ENCODE measurements around the gene SNX27. TPM values are rescaled to one million over a fixed set of nuclear protein-coding genes. Genes with fewer than 3 reads are reported as not detected.

Gene SNX27
- total and polyA plus RNA-seq, 2 donors (not counting 3 experiments of a cell fraction or from before 2014, with no cell fraction given): 8.1 to 24.9 TPM

DNA sequence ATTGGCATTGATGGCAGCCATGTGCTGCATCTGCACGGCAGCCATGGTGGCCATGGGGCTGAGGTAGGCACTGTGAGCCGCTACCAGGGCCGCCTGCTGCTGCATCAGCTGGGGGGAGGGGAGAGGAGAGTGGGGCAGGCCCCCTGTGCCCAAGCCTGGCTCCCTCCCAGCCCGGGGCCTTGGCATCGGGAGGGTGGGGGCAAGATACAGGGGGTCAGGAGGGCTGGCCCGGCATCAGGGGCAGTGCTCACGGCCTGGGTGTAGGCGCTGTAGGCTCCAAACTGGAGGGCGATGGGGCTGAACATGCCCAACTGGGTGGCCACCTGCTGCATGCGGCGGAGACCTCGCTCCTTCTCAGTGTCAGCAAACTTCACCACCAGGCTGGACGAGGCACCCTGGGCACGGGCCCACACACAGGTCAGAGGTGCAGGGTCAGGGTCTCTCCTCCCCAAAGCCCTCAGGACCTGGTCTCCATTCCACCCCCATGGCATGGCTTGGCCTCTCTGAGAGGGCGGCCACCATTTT, 95.8 kb downstream of the SNX27 start:
- Histone ChIP-seq H3K4me1 (ENCODE audit: control insufficient read depth, extremely low read depth, insufficient read depth, low read length) (peaks cover 13% of the 10 kb centered on the region), H3K9me1 (replicated peaks; ENCODE audit: control insufficient read depth, extremely low read depth, insufficient read depth, low read length) (no peaks in the 10 kb centered on the region), H4K20me1 (replicated peaks; ENCODE audit: control insufficient read depth, extremely low read depth, insufficient read depth, low read length) (no peaks in the 10 kb centered on the region), H3K9ac (replicated peaks; ENCODE audit: extremely low read depth, insufficient read depth, low read length) (no peak overlapping the region), H2AFZ (ENCODE audit: low read depth, low read length) (no peak overlapping the region), H3K36me3 (ENCODE audit: control insufficient read depth in 2 of 2, extremely low read depth in 1 of 2, insufficient read depth in 2 of 2, low read length in 2 of 2) (no peaks in the 10 kb centered on the region), H3K9me3 (replicated peaks; ENCODE audit: control insufficient read depth, insufficient read depth, low read length) (no peaks in the 10 kb centered on the region), H3K27ac (ENCODE audit: insufficient read depth, low read depth, low read length) (no peak overlapping the region), H3K4me3 (replicated peaks in 1 of 3; ENCODE audit: insufficient read depth in 1 of 3, low read depth in 1 of 3, low read length in 3 of 3) (no peak overlapping the region), H3K79me2 (ENCODE audit: control insufficient read depth, insufficient read depth, low read length) (no peaks in the 10 kb centered on the region), H3K4me2 (ENCODE audit: insufficient read depth, low read length) (no peak overlapping the region), H3K27me3 (ENCODE audit: control insufficient read depth in 2 of 2, insufficient read depth in 2 of 2, low read length in 2 of 2) (no peaks in the 10 kb centered on the region)
- TF ChIP-seq JUN (IDR thresholded peaks at IDR 0.05; ENCODE audit: borderline replicate concordance, insufficient read depth, insufficient read length, low read depth) (no peak), GATA2 (IDR thresholded peaks at IDR 0.05; ENCODE audit: insufficient read depth, insufficient read length, low read depth, low read length) (no peak), EZH2 (IDR thresholded peaks at IDR 0.05; ENCODE audit: borderline replicate concordance, low read depth, low read length, severe bottlenecking) (no peak), POLR2A (IDR thresholded peaks at IDR 0.05; ENCODE audit: low read depth, low read length) (no peak), FOS (IDR thresholded peaks at IDR 0.05; ENCODE audit: borderline replicate concordance, insufficient read depth, low read length) (no peak), MYC (IDR thresholded peaks at IDR 0.05; ENCODE audit: low read depth, low read length) (no peak), POLR2AphosphoS5 (IDR thresholded peaks at IDR 0.05; ENCODE audit: insufficient read depth, low read depth, low read length) (no peak)
- TF ChIP-seq, protein P1, sequence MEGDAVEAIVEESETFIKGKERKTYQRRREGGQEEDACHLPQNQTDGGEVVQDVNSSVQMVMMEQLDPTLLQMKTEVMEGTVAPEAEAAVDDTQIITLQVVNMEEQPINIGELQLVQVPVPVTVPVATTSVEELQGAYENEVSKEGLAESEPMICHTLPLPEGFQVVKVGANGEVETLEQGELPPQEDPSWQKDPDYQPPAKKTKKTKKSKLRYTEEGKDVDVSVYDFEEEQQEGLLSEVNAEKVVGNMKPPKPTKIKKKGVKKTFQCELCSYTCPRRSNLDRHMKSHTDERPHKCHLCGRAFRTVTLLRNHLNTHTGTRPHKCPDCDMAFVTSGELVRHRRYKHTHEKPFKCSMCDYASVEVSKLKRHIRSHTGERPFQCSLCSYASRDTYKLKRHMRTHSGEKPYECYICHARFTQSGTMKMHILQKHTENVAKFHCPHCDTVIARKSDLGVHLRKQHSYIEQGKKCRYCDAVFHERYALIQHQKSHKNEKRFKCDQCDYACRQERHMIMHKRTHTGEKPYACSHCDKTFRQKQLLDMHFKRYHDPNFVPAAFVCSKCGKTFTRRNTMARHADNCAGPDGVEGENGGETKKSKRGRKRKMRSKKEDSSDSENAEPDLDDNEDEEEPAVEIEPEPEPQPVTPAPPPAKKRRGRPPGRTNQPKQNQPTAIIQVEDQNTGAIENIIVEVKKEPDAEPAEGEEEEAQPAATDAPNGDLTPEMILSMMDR (IDR thresholded peaks at IDR 0.05; ENCODE audit: extremely low read depth in 1 of 2, insufficient read depth in 1 of 2, low read depth in 1 of 2, low read length in 2 of 2): no peak
- TF ChIP-seq, protein P2, sequence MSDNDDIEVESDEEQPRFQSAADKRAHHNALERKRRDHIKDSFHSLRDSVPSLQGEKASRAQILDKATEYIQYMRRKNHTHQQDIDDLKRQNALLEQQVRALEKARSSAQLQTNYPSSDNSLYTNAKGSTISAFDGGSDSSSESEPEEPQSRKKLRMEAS (IDR thresholded peaks at IDR 0.05; ENCODE audit: insufficient read depth, insufficient read length): no peak
- CTCF ChIA-PET: no interaction called here
- DNase-seq (ENCODE audit: low read depth, low spot score): no peak
- POLR2A ChIA-PET: no interaction called here
- no TSS peak for BruUV-seq (replicated peaks)
- no peak for FAIRE-seq
- intact Hi-C loops (cut with micrococcal nuclease): no loop called here
- dilution Hi-C loops (cut with MboI; ENCODE audit: extremely low pct_ligation_motif_present, low sequenced_read_pairs): no loop called here

Data from endothelial cell of umbilical vein (primary cell).